Naive thymus-derived CD8-positive, alpha-beta T cell (primary cell): ENCODE measurements around the gene KCNK13. TPM values are rescaled to one million over a fixed set of nuclear protein-coding genes. Genes with fewer than 3 reads are reported as not detected.

Experiments used
- ATAC-seq, 2 donors: fragments of 150-1000 bp; cut with Tn5 transposase in 1 of 2; sonication (Bioruptor Pico), chemical (Tn5 transposase) in 1 of 2; 1 replicate in 1 of 2; 2 replicates in 1 of 2; pipeline ENCODE4 v1.10.0; 2021; ENCODE audit warnings: mild to moderate bottlenecking in 2 of 2, moderate library complexity in 2 of 2
- POLR2A ChIA-PET: fragments of 350-600 bp; sonication (Branson Sonifier 250); formaldehyde crosslinking; loops from one replicate; lab custom pipeline; 2021; ENCODE audit warnings: antibody characterized with exemption; lab: Charles Lee
- DNase-seq, 10 donors: peaks; one replicate each; pipeline versions ENCODE4 v3.0.0 to v3.0.0-alpha.2; 2020 to 2022
- H3K27ac Mint-ChIP-seq, 10 donors: one replicate each; pipeline ENCODE4 v1.8.0; 2020 to 2022; ENCODE audit warnings: mild to moderate bottlenecking in 10 of 10, mixed read lengths in 10 of 10, moderate library complexity in 4 of 10, inconsistent platforms in 1 of 10
- H3K27me3 Mint-ChIP-seq, 5 donors: one replicate each; pipeline ENCODE4 v1.8.0; 2021 to 2022; ENCODE audit warnings: mixed read lengths in 5 of 5
- H3K36me3 Mint-ChIP-seq, 3 donors: one replicate each; pipeline ENCODE4 v1.8.0; 2020 to 2022; ENCODE audit warnings: mixed read lengths in 3 of 3, mild to moderate bottlenecking in 2 of 3, inconsistent platforms in 1 of 3
- H3K4me1 Mint-ChIP-seq, 4 donors: one replicate each; pipeline ENCODE4 v1.8.0; 2021 to 2022; ENCODE audit warnings: mixed read lengths in 4 of 4
- H3K4me3 Mint-ChIP-seq, 10 donors: one replicate each; pipeline ENCODE4 v1.8.0; 2020 to 2022; ENCODE audit warnings: mild to moderate bottlenecking in 10 of 10, mixed read lengths in 10 of 10, moderate library complexity in 6 of 10, inconsistent platforms in 1 of 10
- H3K9me3 Mint-ChIP-seq, 9 donors: one replicate each; pipeline ENCODE4 v1.8.0; 2020 to 2022; ENCODE audit warnings: mixed read lengths in 9 of 9, mild to moderate bottlenecking in 3 of 9, inconsistent platforms in 1 of 9, moderate library complexity in 1 of 9
- polyA plus RNA-seq, 3 donors: library from polyadenylated mRNA; unstranded; fragments of 300-500 nt; fragmentation: Illumina TruSeq; gene quantifications; one replicate each; pipeline ENCODE4 v1.2.3, GENCODE V29; 2021
- total RNA-seq, 8 experiments: library from RNA in 2 of 8; stranded (reverse) in 2 of 8; gene quantifications; one replicate each; pipeline ENCODE4 v1.2.3 and lab custom pipeline; 2021 to 2026

KCNK13 gene
- total and polyA plus RNA-seq, 5 experiments from 2014 or later = not detected

GRCh38 chr14:90153429-90153828 is 91.6 kb downstream of the KCNK13 start:
- Mint-ChIP-seq H3K36me3 (peaks cover 0 to 10% (median 0%) of the 10 kb centered on the region in 3 donors), H3K4me1 (peaks cover 0 to 2% (median 0%) of the 10 kb centered on the region in 4 donors), H3K4me3 (no peak overlapping the region), H3K27ac (no peak overlapping the region), H3K27me3 (peaks cover 8 to 33% (median 18%) of the 10 kb centered on the region in 5 donors), H3K9me3 (peaks cover 0 to 11% (median 4%) of the 10 kb centered on the region in 9 donors)
- ATAC-seq (no peak), DNase-seq (no peak)
- POLR2A ChIA-PET = no interaction called here

DNA sequence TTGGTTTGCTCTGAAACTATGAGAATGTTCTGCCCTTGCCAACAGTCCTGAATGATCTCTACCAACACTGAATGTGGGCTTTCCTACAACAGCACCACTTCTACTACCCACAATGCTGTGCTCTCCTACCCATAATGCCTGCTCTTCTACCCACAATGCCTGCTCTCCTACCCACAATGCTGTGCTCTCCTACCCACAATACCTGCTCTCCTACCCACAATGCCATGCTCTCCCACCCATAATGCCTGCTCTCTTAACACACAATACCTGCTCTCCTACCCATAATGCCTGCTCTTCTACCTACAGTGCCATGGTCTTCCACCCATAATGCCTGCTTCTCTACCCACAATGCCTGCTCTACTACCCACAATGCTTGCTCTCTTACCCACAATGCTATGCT is 92.3 kb downstream of the KCNK13 start:
- Mint-ChIP-seq H3K27me3 (peaks cover 5 to 26% (median 16%) of the 10 kb centered on the region in 5 donors), H3K4me3 (no peak overlapping the region), H3K36me3 (peaks cover 0 to 7% (median 0%) of the 10 kb centered on the region in 3 donors), H3K27ac (peak overlapping the region in 1 of 10 donors; percentile 16), H3K4me1 (peaks cover 0 to 2% (median 0%) of the 10 kb centered on the region in 4 donors), H3K9me3 (peaks cover 0 to 11% (median 4%) of the 10 kb centered on the region in 9 donors)
- POLR2A ChIA-PET = no interaction called here
- no peak for ATAC-seq
- no peak for DNase-seq

DNA sequence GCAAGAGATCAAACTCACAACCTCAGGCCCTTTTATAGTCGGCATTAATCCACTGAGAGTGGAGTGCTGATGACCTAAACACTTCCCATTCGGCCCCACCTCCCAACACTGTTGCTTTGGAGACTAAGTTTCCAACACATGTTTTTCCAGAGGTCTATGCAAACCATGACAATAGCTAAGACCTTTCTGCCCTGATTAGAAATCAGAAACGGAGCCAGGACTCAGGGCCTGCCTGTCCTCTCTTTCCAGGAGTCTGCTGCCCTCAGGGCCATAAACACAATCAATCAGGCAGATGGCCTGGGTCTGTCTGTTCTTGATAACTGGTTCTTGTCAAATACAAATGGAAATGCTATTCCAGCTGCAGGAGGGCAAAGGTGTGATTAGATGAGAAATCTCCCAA is 97.4 kb downstream of the KCNK13 start:
- peaks cover 13 to 35% (median 22%) of the 10 kb centered on the region in 5 donors for H3K27me3 Mint-ChIP-seq
- peaks cover 0 to 2% (median 0%) of the 10 kb centered on the region in 4 donors for H3K4me1 Mint-ChIP-seq
- no peaks in the 10 kb centered on the region for H3K36me3 Mint-ChIP-seq
- ATAC-seq (no peak), DNase-seq (no peak)
- POLR2A ChIA-PET = no interaction called here
- no peak overlapping the region for H3K4me3 Mint-ChIP-seq
- no peak overlapping the region for H3K27ac Mint-ChIP-seq
- H3K9me3 Mint-ChIP-seq = peaks cover 0 to 6% (median 0%) of the 10 kb centered on the region in 9 donors

GRCh38 chr14:90159688-90160087 is 97.9 kb downstream of the KCNK13 start:
- Mint-ChIP-seq H3K4me3 (no peak overlapping the region), H3K36me3 (no peaks in the 10 kb centered on the region), H3K27ac (no peak overlapping the region), H3K4me1 (peaks cover 0 to 2% (median 0%) of the 10 kb centered on the region in 4 donors), H3K27me3 (peaks cover 13 to 31% (median 22%) of the 10 kb centered on the region in 5 donors), H3K9me3 (peaks cover 0 to 4% (median 0%) of the 10 kb centered on the region in 9 donors)
- DNase-seq (no peak), ATAC-seq (no peak)
- POLR2A ChIA-PET = no interaction called here

DNA sequence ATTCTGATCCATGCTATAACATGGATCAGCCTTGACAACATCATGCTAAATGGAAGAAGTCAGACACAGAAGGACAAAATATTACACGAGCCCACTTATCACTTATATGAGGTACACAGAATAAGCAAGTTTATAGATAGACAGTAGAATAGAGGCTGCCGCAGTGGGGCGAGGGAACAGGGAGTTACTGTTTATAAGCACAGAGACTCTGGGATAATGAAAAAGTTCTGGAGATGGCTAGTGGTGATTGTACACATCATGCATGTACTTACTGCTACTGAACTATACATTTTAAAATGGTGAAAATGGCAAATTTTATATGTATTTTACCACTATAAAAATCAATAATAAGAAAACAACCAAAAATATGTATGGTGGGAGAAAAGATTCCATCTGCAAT is 99.3 kb downstream of the KCNK13 start:
- Mint-ChIP-seq H3K36me3 (no peaks in the 10 kb centered on the region), H3K4me3 (no peak overlapping the region), H3K27ac (no peak overlapping the region), H3K27me3 (peaks cover 10 to 17% (median 15%) of the 10 kb centered on the region in 5 donors), H3K9me3 (peaks cover 0 to 5% (median 0%) of the 10 kb centered on the region in 9 donors), H3K4me1 (no peaks in the 10 kb centered on the region)
- DNase-seq = no peak
- no peak for ATAC-seq
- POLR2A ChIA-PET = no interaction called here

- no peak overlapping the region for H3K27ac Mint-ChIP-seq
- no peak overlapping the region for H3K4me3 Mint-ChIP-seq
- peaks cover 0 to 8% (median under 1%) of the 10 kb centered on the region in 9 donors for H3K9me3 Mint-ChIP-seq
- POLR2A ChIA-PET = no interaction called here
- ATAC-seq = no peak
- H3K27me3 Mint-ChIP-seq = peaks cover 16 to 24% (median 19%) of the 10 kb centered on the region in 5 donors
- H3K36me3 Mint-ChIP-seq = peaks cover 0 to 5% (median 0%) of the 10 kb centered on the region in 3 donors
- DNase-seq = no peak
- no peaks in the 10 kb centered on the region for H3K4me1 Mint-ChIP-seq
Observed at GRCh38 chr14:90168425-90169105, 106.8 kb downstream of the KCNK13 start.

GRCh38 chr14:90175631-90176030 is 113.8 kb downstream of the KCNK13 start:
- peaks cover 0 to 8% (median 0%) of the 10 kb centered on the region in 9 donors for H3K9me3 Mint-ChIP-seq
- POLR2A ChIA-PET = no interaction called here
- H3K36me3 Mint-ChIP-seq = peaks cover 0 to 8% (median 0%) of the 10 kb centered on the region in 3 donors
- peaks cover 10 to 21% (median 11%) of the 10 kb centered on the region in 5 donors for H3K27me3 Mint-ChIP-seq
- ATAC-seq (no peak), DNase-seq (no peak)
- H3K4me3 Mint-ChIP-seq = no peak overlapping the region
- no peak overlapping the region for H3K27ac Mint-ChIP-seq
- no peaks in the 10 kb centered on the region for H3K4me1 Mint-ChIP-seq

- H3K36me3 Mint-ChIP-seq = peaks cover 0 to 8% (median 0%) of the 10 kb centered on the region in 3 donors
- H3K27me3 Mint-ChIP-seq = peaks cover 2 to 18% (median 11%) of the 10 kb centered on the region in 5 donors
- no peak for ATAC-seq
- no peaks in the 10 kb centered on the region for H3K4me1 Mint-ChIP-seq
- H3K27ac Mint-ChIP-seq = no peak overlapping the region
- POLR2A ChIA-PET = no interaction called here
- H3K4me3 Mint-ChIP-seq = no peak overlapping the region
- peaks cover 0 to 8% (median 2%) of the 10 kb centered on the region in 9 donors for H3K9me3 Mint-ChIP-seq
- no peak for DNase-seq
Observed at GRCh38 chr14:90177539-90178189, 115.9 kb downstream of the KCNK13 start.

DNA sequence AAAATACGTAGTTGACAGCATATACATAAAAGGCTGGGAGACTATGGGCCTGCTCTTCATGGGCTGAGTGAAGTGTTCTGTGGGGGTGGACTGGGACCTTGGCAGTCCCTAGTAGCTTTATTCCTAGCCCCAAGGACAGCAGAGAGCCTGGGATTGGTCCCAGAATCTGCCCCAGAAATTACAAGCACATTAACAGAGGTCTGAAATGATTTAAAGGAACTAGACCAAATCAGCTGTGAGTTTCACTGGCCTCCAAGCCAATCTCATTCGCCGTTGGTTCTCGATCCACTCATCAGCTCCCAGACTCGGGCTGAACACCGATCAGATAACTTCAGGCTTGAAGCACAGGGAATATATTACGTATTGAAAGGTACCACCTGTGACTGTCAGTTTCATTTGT is 117.6 kb downstream of the KCNK13 start:
- peaks cover 0 to 3% (median 0%) of the 10 kb centered on the region in 9 donors for H3K9me3 Mint-ChIP-seq
- H3K27me3 Mint-ChIP-seq = peaks cover 5 to 24% (median 7%) of the 10 kb centered on the region in 5 donors
- ATAC-seq (no peak), DNase-seq (no peak)
- no peak overlapping the region for H3K27ac Mint-ChIP-seq
- no peaks in the 10 kb centered on the region for H3K36me3 Mint-ChIP-seq
- no peak overlapping the region for H3K4me3 Mint-ChIP-seq
- POLR2A ChIA-PET = no interaction called here
- no peaks in the 10 kb centered on the region for H3K4me1 Mint-ChIP-seq

DNA sequence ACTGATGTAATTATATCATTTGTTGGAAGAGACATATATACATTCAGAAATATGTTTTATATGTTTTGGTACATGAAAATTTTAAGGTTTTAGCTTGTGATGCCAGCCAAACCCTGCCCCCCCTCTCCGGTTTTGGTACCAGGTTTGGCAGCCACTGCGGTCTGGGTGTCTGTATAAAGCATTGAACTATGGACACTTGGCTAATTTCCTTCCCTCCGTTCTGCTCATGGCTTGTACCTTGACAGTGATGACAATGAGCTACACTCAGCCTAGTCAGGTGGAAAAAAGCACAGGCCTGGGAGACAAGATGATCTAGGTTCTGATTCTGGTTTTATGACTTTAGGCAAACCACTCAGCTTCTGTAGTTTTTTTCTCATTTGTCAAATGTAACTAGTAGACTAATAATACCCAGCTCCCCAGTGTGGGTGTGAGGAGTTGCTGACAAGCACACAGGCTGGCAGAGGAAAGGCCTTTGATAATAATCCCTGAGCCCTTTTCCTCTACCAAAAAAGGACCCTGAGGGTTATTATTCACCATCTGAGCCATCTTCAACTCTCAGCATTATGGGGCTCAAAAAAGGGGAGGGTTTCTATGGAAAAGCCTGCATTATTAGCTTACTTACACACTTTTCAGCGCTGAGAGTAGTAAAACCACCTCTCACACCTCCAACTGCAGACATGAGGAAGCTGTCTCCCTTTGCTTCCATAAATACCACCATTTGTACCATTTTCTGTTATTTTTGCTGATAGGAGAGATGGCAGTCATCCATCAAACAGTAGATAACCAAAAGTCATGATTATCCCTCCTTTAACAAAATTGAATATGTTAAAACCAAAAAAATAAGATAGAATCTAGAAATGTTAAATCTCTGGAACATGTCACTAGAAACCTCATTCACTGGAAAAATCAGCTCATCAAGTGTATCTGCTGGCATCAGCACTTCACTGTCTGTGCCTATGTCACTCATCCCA is 118.3 kb downstream of the KCNK13 start:
- ATAC-seq = no peak
- Mint-ChIP-seq H3K27me3 (peaks cover 5 to 28% (median 9%) of the 10 kb centered on the region in 5 donors), H3K36me3 (no peaks in the 10 kb centered on the region), H3K27ac (no peak overlapping the region), H3K9me3 (peaks cover 0 to 3% (median 0%) of the 10 kb centered on the region in 9 donors), H3K4me1 (no peaks in the 10 kb centered on the region), H3K4me3 (no peak overlapping the region)
- POLR2A ChIA-PET = no interaction called here
- no peak for DNase-seq

GRCh38 chr14:90184094-90184493 is 122.3 kb downstream of the KCNK13 start:
- Mint-ChIP-seq H3K4me1 (no peaks in the 10 kb centered on the region), H3K27ac (no peak overlapping the region), H3K9me3 (peaks cover 0 to 5% (median 0%) of the 10 kb centered on the region in 9 donors), H3K27me3 (peaks cover 5 to 28% (median 6%) of the 10 kb centered on the region in 5 donors), H3K36me3 (peaks cover 0 to 6% (median 0%) of the 10 kb centered on the region in 3 donors), H3K4me3 (no peak overlapping the region)
- POLR2A ChIA-PET = no interaction called here
- ATAC-seq (no peak), DNase-seq (no peak)

DNA sequence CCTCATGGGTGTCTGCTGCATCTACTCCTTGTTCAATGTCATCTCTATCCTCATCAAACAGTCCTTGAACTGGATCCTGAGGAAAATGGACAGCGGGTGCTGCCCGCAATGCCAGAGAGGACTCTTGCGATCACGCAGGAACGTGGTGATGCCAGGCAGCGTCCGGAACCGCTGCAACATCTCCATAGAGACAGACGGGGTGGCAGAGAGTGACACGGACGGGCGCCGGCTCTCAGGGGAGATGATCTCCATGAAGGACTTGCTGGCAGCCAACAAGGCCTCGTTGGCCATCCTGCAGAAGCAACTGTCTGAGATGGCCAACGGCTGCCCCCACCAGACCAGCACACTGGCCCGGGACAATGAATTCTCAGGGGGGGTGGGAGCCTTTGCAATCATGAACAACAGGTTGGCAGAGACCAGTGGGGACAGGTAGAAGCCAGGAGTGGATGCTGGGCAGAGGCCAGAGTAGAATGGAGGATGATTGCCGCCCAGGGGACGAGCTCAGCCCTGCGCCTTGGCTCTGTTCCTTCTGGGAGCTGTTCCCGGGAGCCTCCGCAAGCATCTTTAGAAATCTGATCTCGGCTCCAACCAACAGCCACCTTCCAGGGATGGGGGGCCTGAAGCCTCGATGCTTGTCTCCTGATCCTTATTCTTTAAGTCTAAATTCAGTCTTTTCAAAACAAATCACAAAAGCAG is 122.9 kb downstream of the KCNK13 start:
- H3K9me3 Mint-ChIP-seq = peaks cover 0 to 5% (median 0%) of the 10 kb centered on the region in 9 donors
- no peak for ATAC-seq
- H3K4me3 Mint-ChIP-seq = no peak overlapping the region
- H3K27me3 Mint-ChIP-seq = peaks cover 5 to 28% (median 6%) of the 10 kb centered on the region in 5 donors
- no peak overlapping the region for H3K27ac Mint-ChIP-seq
- peaks cover 0 to 7% (median 0%) of the 10 kb centered on the region in 3 donors for H3K36me3 Mint-ChIP-seq
- H3K4me1 Mint-ChIP-seq = no peaks in the 10 kb centered on the region
- no peak for DNase-seq
- POLR2A ChIA-PET = no interaction called here
